ENCODE measurements around the gene EYS. TPM values are rescaled to one million over a fixed set of nuclear protein-coding genes. Genes with fewer than 3 reads are reported as not detected.

The EYS gene
- total RNA-seq, 2 experiments from 2014 or later = not detected

DNA sequence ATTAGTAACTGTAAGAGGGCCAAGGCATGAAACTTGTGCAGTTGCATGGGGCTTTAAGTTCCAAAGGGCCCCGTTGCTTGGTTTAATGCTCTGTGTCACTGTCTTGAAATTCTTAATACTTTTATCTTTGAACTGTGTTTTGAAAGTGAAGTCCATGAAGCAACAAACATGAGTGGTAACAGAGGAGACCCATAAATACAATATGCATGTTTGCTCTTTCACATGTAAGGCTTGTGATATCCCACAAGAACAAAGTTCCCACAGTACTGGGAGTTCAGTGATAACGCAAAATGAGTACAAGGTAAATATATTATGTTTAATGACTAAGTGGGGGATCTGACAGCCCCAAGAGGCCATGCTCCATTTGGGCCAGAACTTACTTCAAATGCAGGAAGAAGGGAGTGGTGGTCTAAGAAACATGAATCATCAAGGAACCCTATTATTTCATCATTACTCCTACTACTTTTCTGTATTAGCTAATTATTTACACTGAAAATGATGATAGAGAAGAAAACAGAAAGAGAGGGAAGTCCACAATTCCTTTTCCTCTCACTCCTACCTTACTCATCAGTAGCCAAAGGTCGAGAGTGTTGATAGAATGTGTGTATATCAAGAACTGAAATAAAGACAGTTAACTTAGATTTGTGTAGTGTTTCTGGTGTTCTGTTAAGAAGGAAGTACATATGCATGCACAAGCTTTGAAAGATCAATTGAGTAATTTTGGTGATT, 1914.1 kb downstream of the EYS start:
- TF ChIP-seq, protein P1, sequence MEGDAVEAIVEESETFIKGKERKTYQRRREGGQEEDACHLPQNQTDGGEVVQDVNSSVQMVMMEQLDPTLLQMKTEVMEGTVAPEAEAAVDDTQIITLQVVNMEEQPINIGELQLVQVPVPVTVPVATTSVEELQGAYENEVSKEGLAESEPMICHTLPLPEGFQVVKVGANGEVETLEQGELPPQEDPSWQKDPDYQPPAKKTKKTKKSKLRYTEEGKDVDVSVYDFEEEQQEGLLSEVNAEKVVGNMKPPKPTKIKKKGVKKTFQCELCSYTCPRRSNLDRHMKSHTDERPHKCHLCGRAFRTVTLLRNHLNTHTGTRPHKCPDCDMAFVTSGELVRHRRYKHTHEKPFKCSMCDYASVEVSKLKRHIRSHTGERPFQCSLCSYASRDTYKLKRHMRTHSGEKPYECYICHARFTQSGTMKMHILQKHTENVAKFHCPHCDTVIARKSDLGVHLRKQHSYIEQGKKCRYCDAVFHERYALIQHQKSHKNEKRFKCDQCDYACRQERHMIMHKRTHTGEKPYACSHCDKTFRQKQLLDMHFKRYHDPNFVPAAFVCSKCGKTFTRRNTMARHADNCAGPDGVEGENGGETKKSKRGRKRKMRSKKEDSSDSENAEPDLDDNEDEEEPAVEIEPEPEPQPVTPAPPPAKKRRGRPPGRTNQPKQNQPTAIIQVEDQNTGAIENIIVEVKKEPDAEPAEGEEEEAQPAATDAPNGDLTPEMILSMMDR (IDR thresholded peaks at IDR 0.05) = no peak
- Mint-ChIP-seq H3K4me1 (ENCODE audit: low read depth) (no peaks in the 10 kb centered on the region), H3K27ac (no peak overlapping the region), H3K4me3 (no peak overlapping the region), H3K36me3 (ENCODE audit: low read depth) (no peaks in the 10 kb centered on the region), H3K27me3 (peaks cover 13% of the 10 kb centered on the region), H3K9me3 (no peaks in the 10 kb centered on the region)
- CTCF ChIA-PET = no interaction called here
- peaks cover 0 to 6% of the 10 kb centered on the region in 2 experiments for H3K27me3 ChIP-seq (ENCODE audit: control insufficient read depth in 1 of 2, insufficient read depth in 2 of 2, low read length in 2 of 2)
- ATAC-seq (ENCODE audit: poor library complexity) (no peak), DNase-seq (peak in 1 of 14 experiments; percentile 6)
- POLR2A ChIA-PET = interaction anchor here (0.6 to 0.7 kb wide), 2 partner anchors 121 to 169 kb away, joined by 3 read pairs; no protein-coding TSS in a partner anchor
- intact Hi-C loops (cut with DNase I, micrococcal nuclease) = no loop called here
- no peaks in the 10 kb centered on the region for H3K4me1 ChIP-seq (ENCODE audit: insufficient read depth, low read length)
- no peaks in the 10 kb centered on the region for H3K9me3 ChIP-seq (ENCODE audit: control insufficient read depth in 1 of 2, insufficient read depth in 1 of 2, low read length in 2 of 2)
- H3K4me3 ChIP-seq (ENCODE audit: low read length) = no peak overlapping the region
- no peaks in the 10 kb centered on the region for H3K36me3 ChIP-seq (ENCODE audit: insufficient read depth, low read length)
- no peak overlapping the region for H3K27ac ChIP-seq (ENCODE audit: low read depth in 1 of 2, low read length in 2 of 2)

DNA sequence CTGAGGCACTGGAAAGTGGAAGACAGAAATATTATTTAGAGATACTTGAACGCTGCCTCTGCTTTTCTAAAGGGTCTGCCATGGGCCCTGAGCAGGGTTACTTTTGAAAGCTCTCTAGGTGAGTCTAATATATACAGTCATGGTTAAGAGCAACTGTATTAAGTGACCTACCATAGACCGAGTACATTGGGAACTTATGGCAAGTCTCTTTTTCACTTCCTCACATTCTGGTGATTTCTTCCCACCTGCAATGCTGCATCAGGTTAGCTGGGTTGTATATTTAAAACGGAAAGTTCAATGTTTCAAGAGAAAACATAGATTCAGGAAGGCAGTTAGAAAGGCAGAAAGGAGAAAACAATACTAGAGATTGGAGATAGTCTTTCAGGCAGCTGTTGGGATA, 1916.7 kb downstream of the EYS start:
- DNase-seq (no peak), ATAC-seq (ENCODE audit: poor library complexity) (no peak)
- Mint-ChIP-seq H3K4me1 (ENCODE audit: low read depth) (no peaks in the 10 kb centered on the region), H3K27me3 (peaks cover 18% of the 10 kb centered on the region), H3K4me3 (no peak overlapping the region), H3K36me3 (ENCODE audit: low read depth) (no peaks in the 10 kb centered on the region), H3K27ac (no peak overlapping the region), H3K9me3 (no peaks in the 10 kb centered on the region)
- Histone ChIP-seq H3K9me3 (ENCODE audit: control insufficient read depth in 1 of 2, insufficient read depth in 1 of 2, low read length in 2 of 2) (no peaks in the 10 kb centered on the region), H3K27ac (ENCODE audit: low read depth in 1 of 2, low read length in 2 of 2) (no peak overlapping the region), H3K4me1 (ENCODE audit: insufficient read depth, low read length) (no peaks in the 10 kb centered on the region), H3K36me3 (ENCODE audit: insufficient read depth, low read length) (no peaks in the 10 kb centered on the region), H3K4me3 (ENCODE audit: low read length) (no peak overlapping the region), H3K27me3 (ENCODE audit: control insufficient read depth in 1 of 2, insufficient read depth in 2 of 2, low read length in 2 of 2) (peaks cover 0 to 6% of the 10 kb centered on the region in 2 experiments)
- CTCF ChIA-PET = no interaction called here
- POLR2A ChIA-PET = no interaction called here
- intact Hi-C loops (cut with DNase I, micrococcal nuclease) = no loop called here
- TF ChIP-seq, protein P1 (IDR thresholded peaks at IDR 0.05) = no peak

DNA sequence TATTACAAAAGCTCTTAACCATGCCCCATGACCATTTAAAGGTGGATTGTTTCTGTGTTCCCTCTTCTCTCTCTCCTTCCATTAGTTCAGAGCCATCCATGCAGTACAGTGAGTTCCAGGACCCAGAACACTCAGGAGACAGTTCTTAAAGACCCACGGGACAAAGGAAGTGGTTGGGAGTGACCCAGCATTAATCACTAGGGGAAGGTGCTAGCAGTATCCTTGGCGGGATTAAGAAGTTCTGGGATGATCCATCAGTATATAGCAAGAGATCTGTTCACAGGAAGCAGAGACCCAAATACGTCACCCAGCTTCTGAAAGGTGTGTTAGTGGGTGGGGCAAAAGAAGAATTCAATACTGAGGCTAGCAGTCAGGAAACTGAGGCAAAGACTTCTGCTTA, 1917.3 kb downstream of the EYS start:
- Histone ChIP-seq H3K9me3 (ENCODE audit: control insufficient read depth in 1 of 2, insufficient read depth in 1 of 2, low read length in 2 of 2) (no peaks in the 10 kb centered on the region), H3K36me3 (ENCODE audit: insufficient read depth, low read length) (no peaks in the 10 kb centered on the region), H3K27me3 (ENCODE audit: control insufficient read depth in 1 of 2, insufficient read depth in 2 of 2, low read length in 2 of 2) (peaks cover 0 to 6% of the 10 kb centered on the region in 2 experiments), H3K4me3 (ENCODE audit: low read length) (no peak overlapping the region), H3K4me1 (ENCODE audit: insufficient read depth, low read length) (no peaks in the 10 kb centered on the region), H3K27ac (ENCODE audit: low read depth in 1 of 2, low read length in 2 of 2) (no peak overlapping the region)
- ATAC-seq (ENCODE audit: poor library complexity) (no peak), DNase-seq (no peak)
- ChIA-PET CTCF (no interaction called here), POLR2A (no interaction called here)
- H3K36me3 Mint-ChIP-seq (ENCODE audit: low read depth) = no peaks in the 10 kb centered on the region
- H3K4me1 Mint-ChIP-seq (ENCODE audit: low read depth) = no peaks in the 10 kb centered on the region
- no peaks in the 10 kb centered on the region for H3K9me3 Mint-ChIP-seq
- H3K27me3 Mint-ChIP-seq = peaks cover 14% of the 10 kb centered on the region
- intact Hi-C loops (cut with DNase I, micrococcal nuclease) = no loop called here
- TF ChIP-seq, protein P1 (IDR thresholded peaks at IDR 0.05) = no peak
- no peak overlapping the region for H3K27ac Mint-ChIP-seq
- H3K4me3 Mint-ChIP-seq = no peak overlapping the region
